Activated CD4-positive, alpha-beta T cell treated with anti-CD3 and anti-CD28 coated beads, Interleukin-2, amount 50 U/mL, for 48 hours (primary cell): Measurements from ENCODE around the gene FBXO7.

Experiments used
- DNase-seq, 2 experiments: peaks; one replicate each; pipeline ENCODE4 v3.0.0-alpha.2; 2020

Gene FBXO7

DNA sequence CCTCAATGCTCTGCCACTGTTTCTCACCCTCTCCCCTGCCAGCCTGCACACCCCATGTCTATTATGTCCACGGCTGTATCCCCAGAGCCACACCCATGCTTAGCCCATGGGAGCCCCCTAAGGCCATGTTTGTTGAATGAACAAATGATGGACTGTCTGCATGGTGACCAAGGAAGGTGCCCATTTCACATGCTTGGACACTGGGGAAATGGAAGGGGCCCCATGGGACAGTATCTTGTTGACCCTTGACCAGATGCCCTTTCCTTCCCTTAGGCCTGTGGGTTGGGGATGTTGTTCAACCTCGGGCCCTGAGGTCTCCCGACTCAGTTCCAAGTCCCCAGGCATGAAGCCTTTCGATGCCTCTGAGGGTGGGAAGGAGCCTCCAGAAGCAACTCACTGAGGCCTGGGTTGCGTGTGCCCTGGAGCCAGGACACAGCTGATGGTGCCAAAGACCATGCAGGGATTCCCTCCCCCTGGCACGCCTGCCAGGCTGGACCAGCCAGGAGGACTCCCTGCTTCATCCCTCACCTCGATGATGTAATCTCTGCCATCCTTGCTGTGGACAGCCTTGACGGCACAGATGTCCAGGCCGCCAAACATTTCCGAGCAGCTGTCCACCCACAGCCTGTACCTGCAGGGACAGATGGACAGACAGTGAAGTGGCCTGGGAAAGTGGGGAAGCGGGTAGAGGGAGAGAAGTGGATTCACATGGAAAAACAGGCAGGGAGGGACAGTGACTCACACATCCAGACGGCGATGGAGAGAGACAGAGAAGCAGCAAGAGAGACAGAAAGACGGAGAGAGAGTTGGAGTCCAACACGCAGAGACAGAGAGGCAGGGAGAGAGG is 58.9 kb downstream of the FBXO7 start:
- no peak for DNase-seq

DNA sequence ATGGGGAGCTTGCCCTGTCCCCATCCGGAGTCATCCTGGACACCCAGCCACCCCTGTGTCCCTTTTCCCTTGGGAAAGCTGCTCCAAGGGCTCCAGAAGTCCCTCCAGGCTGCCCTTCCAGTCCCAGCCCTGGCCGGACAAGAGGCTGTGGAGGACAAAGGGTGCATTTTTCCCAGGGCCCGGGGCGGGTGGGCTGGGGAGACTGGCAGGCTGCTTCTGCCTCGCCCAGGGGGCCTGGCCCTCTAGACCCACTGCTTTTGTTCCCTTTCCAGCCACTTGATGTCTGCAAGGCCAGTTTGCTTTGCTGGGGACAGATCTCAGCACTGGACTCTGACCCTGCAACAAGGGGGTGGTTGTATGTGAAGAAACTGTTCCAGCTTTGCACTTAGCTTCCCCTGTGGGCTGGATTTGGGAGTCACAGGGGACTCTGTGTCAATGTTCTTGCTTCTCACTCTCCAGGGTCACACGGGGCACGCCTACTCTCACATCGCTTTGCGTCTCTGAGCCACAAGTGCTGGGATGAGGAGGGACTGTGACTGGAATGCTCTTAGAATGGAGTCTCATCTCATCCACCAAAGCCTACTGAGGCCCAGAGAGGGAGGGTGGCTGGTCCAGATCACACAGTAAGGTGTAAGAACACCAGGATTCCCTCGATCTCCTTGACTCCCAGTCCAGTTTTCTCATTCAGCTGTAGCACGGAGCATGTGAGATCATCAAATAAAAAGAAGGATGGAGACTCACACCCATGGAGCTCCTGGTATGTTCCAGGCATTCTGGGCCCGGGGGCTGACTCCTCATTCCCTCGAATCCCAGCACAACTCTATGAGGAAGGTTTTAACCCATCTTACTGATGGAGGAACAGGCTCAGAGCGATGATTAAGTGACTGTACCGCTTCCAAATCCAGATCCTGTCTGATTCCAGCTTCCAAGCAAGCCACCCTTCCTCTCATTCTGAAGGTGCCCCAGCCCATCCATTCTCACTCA is 59.9 kb downstream of the FBXO7 start:
- DNase-seq = no peak

- no peak for DNase-seq
Measured at GRCh38 chr22:32535531-32536190, 61.0 kb downstream of the FBXO7 start.

GRCh38 chr22:32536352-32536751 is 61.7 kb downstream of the FBXO7 start:
- DNase-seq = no peak

GRCh38 chr22:32538521-32538920 is 63.9 kb downstream of the FBXO7 start:
- DNase-seq = no peak

DNA sequence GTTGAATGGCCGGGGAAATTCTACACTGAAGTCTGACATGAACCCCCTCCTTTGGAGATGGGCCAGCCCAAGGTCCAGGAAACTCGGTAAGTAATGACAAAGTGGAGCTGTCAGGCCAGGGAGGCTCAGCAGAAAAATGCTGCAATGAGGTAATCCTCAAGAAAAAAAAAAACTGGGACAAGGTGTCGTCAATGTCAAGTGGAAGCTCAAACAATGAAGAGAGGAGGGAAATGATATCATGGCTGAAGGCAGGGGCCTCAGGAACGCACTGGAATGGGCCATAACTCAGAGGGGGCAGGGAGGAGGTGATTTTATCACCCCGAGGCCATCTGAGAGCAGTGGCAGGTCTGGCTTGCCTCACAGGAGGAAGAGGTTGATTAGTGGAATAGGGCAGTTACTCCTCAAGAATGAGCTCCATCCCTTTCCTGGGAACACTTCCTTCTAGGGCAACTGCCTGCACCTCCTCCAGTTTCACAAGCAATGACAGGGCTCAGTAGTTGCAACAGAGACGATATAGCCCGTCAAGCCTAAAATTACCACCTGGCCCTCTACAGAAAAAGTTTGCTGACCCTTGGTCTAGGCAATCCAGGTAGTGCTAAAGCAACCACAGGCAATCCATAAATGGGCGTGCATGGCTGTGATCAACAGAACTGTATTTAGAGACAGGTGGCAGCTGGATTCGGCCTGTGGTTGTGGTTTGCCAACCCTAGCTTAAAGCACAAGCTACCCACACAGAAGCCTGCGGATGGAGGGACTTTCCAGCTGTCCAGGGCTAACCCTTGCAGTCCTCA is 65.2 kb downstream of the FBXO7 start:
- no peak for DNase-seq

DNA sequence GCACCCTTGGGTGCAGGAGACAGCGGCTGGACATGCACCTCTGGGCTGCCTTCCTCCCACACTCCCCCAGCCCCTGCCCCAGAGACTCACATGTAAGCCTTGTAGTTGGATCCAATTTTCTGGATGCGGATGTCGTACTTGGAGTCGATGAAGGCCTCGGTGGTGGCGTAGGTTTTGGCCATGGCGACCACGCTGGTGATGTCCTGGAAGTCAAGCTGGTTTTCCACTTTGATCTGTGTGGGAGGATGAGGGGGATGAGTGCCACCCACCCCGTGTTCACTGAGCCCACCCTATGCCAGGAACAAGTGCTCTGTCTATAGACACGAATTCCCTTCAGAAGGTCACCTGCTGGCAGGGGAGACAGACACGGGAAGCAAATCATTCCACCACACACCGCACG is 66.9 kb downstream of the FBXO7 start:
- DNase-seq = no peak

- no peak for DNase-seq
Measured at GRCh38 chr22:32542066-32542676, 67.6 kb downstream of the FBXO7 start.

- DNase-seq = no peak
Measured at GRCh38 chr22:32542677-32543357, 68.2 kb downstream of the FBXO7 start.

GRCh38 chr22:32544953-32545558 is 70.4 kb downstream of the FBXO7 start:
- no peak for DNase-seq

GRCh38 chr22:32545801-32546200 is 71.2 kb downstream of the FBXO7 start:
- DNase-seq = no peak

GRCh38 chr22:32546496-32546895 is 71.9 kb downstream of the FBXO7 start:
- DNase-seq = no peak

DNA sequence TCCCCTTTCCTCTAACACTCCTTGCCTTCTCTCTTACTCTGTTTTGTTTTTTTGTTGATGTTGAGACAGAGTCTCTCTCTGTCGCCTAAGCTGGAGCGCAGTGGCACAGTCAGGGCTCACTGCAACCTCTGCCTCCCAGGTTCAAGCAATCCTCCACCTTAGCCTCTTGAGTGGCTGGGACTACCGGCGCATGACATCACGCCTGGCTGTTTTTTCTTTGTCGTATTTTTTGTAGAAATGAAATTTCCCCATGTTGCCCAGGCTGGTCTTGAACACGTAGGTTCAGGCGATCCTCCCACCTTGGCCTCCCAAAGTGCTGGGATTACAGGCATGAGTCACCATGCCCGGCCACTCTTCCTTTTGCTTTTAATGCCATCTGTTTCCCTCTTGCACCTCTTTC is 72.3 kb downstream of the FBXO7 start:
- no peak for DNase-seq

DNA sequence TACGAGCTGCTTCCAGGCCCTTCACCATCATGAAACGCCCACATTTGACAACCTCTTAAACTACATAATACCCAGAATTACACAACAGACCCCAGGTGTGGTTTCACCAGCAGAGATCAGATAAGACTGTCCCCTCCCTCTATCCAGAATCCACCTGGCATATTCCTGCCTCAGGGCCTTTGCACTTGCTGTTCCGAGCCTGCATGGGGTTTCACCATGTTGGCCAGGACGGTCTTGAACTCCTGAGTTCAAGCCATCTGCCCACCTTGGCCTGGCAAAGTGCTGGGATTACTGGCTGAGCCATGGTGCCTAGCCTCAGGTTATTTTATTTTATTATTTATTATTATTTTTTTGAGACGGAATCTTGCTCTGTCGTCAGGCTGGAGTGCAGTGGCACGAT is 73.4 kb downstream of the FBXO7 start:
- no peak for DNase-seq
